HG03378 (cell line): Measurements from ENCODE around the gene ATP1A2.
A peak's percentile ranks its signal among the peaks of the same experiment; 100 is the strongest.

ENCODE experiments used
- ATAC-seq: cut with Tn5 transposase; IDR thresholded peaks from one replicate; pipeline ENCODE4 v1.9.1; 2021; ENCODE audit warnings: mild to moderate bottlenecking, moderate library complexity; ENCODE audit not compliant: unreplicated experiment

ATP1A2 gene

GRCh38 chr1:160168609-160169369, 53.2 kb downstream of the ATP1A2 start:
- no peak for ATAC-seq

GRCh38 chr1:160169553-160170399, 54.2 kb downstream of the ATP1A2 start:
- peak; percentile 67 for ATAC-seq

- ATAC-seq = no peak
Observed at GRCh38 chr1:160171354-160171753, 55.8 kb downstream of the ATP1A2 start.

DNA sequence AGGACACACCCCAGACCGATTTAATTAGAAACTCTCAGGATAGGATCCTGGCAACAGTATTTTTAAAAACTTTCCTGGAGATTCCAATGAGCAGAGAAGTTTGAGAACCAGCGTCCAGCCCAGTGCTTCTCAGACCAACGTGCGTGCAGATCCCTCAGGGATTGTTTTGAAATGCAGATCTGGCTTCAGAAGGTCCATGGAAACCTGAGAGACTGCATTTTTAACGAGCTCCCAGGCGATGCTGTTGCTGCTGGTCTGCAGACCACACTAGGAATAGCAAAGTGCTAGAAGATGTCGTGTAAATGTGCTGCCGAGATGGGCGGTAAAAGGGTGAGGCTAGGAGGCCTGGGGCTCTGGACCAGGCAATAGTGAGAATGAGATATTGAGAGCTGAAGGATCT, 56.4 kb downstream of the ATP1A2 start:
- ATAC-seq = no peak

- no peak for ATAC-seq
Observed at GRCh38 chr1:160177231-160177630, 61.7 kb downstream of the ATP1A2 start.

DNA sequence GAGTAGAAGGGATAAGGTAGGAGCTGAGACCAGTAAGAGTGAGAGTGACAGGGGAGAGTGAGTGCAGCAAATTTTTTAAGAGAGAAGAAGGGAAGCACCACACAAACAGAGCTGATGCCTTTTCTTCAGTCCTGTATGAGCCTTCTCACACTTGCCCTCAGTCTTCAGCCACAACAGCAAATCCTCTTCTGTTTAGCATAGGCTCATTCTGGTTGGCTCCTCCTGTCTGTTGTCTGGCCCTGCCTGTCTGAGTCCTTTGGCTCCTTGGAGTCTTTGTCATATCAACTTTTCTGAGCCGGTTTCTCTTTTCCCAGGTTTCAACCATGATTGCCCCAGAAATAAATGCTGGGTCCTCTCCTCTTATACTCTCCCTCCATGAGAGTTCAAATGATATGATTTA, 62.1 kb downstream of the ATP1A2 start:
- no peak for ATAC-seq

- ATAC-seq = no peak
Observed at GRCh38 chr1:160178731-160179130, 63.2 kb downstream of the ATP1A2 start.

- no peak for ATAC-seq
Observed at GRCh38 chr1:160179336-160179735, 63.8 kb downstream of the ATP1A2 start.

DNA sequence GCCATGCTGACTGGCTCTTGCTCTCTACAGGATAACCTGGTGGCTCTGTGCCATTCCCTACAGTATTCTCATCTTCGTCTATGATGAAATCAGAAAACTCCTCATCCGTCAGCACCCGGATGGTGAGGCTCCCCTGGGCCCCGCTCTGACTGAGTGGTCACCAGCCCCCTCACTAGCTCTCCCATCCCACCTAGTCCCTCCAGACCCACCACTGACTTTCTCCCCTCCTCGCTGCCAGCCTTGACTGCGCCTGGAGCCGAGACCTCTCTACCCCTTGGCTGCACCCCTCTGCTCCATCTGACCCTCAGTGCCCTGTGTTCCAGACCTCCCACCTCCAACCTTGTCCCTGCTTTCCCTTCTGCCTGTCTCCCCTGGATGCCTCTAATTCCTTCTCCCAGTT, 70.7 kb downstream of the ATP1A2 start:
- no peak for ATAC-seq

DNA sequence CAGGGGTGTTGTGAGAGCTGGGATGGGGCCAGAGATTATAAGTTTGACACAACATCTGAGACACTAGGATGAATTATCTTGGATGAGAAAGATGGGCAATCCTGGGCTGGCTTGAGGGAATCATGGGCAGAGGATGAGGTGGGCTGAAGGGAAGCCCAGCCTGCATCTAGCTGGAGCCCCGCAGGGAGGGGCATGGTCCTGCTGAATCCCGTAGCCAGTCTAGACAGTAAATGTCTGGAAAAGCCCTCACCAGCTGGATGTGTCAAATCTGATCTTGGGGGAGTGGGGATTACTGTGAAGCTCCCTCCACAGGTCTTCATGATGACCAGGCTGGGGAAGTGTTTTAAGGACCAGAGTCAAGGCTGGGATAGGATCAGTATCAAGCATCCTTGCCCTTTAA, 71.2 kb downstream of the ATP1A2 start:
- ATAC-seq = no peak

DNA sequence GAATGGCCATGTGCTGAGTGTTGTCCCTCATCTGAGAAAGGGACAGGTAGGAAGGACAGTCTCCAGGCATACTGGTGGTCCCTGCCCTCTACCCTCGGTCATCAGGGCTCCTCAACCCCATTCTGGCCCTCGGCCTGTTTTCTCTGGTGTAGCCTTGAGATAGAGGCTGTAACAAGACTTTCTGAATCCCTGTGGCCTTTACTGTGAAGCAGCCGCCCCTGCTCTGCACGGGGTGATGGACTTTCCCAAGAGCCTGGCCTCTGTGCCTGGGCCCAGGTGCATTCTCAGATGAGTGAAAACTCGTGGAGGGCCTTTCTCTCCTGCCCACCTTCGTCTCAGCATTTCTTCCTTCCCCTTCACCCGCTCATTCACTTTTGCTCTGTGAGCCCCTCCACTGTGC, 71.8 kb downstream of the ATP1A2 start:
- ATAC-seq = no peak

DNA sequence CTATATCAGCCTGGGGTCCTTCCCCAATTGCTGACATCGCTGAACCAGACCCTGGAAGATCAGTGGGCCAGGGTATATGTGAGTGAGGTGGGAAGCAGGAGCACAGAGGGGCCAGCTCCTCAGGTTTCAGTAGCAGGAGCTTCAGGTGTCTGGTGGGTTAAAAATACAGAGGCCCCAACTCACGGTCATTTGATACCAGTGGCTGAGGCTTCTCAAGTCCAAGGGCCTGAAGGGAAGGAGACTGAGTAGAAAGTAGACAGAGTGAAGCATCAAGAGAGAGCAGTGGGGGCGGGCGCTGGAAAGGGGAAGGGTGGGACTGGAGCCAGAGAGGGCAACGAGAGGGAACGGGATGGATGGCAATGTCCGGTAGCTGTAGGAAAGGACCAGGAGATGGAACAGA, 72.8 kb downstream of the ATP1A2 start:
- no peak for ATAC-seq

GRCh38 chr1:160189649-160190625, 74.4 kb downstream of the ATP1A2 start, which contains the start of gene CASQ1:
TSS of gene CASQ1 (plus strand) at chr1:160190575. CDS start at chr1:160190752, 177 bp downstream.
- ATAC-seq = no peak

DNA sequence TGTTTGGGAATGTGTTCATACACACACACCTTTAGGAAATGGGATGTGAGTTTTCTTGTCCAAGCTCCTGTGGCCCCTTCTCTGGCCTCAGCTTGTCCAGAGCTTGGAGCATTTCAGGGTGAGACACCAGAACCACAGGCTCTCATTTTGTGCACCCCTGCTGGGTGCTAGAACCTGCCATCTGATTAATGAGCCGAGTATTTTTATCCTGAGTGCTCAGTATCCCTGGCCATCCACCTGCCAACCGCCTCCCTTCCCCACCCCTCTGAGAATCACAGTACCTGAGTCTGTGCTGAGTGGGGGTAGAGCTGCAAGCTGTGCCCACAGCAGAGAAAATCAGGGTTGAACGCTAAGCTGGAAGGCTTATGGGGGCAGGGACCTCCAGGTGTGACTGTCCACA, 76.2 kb downstream of the ATP1A2 start:
- ATAC-seq = no peak

GRCh38 chr1:160192234-160192633, 76.7 kb downstream of the ATP1A2 start:
- ATAC-seq = no peak
